B cell (primary cell): ENCODE results near the gene C2orf92.

ENCODE experiments used
- CTCF ChIP-seq: fragments of 200-600 bp; IDR thresholded peaks from one replicate; pipeline ENCODE4 v1.8.0; 2022; ENCODE audit warnings: antibody characterized with exemption, mild to moderate bottlenecking
- EZH2 ChIP-seq: IDR thresholded peaks from 2 replicates; pipeline ENCODE4 v1.6.1; 2012; ENCODE audit warnings: borderline replicate concordance, low read depth, mild to moderate bottlenecking, moderate library complexity, low read length; ENCODE audit not compliant: insufficient read depth, poor library complexity, severe bottlenecking

- TF ChIP-seq CTCF (no peak), EZH2 (no peak)
Measured at GRCh38 chr2:97678298-97678697, 8.8 kb downstream of the C2orf92 start.
